ENCODE results near the gene TMEM41B.
"Not testable (repeated sequence)": the region's sequence is repeated elsewhere in the genome, so short reads cannot be mapped to it uniquely, and the experiment has no call there.

DNA sequence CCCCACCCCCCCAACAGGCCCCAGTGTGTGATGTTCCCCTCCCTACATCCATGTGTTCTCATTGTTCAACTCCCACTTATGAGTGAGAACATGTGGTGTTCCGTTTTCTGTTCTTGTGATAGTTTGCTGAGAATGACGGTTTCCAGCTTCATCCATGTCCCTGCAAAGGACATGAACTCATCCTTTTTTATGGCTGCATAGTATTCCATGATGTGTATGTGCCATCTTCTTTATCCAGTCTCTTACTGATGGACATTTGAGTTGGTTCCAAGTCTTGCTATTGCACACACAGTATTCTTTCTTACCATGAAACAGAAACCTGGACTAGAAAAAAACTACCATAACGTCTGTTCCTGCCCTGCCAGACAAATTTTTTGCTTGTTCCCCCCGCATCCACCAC, 56.1 kb downstream of the TMEM41B start:
- TF ChIP-seq RAD21 (conservative IDR thresholded peaks at IDR 0.05); MXI1 (conservative IDR thresholded peaks at IDR 0.05; ENCODE audit: poor library complexity, severe bottlenecking); EP300 (conservative IDR thresholded peaks at IDR 0.05; ENCODE audit: poor library complexity, severe bottlenecking); POLR2AphosphoS5 (IDR thresholded peaks at IDR 0.05): not testable (repeated sequence)
- TF ChIP-seq, protein P1, sequence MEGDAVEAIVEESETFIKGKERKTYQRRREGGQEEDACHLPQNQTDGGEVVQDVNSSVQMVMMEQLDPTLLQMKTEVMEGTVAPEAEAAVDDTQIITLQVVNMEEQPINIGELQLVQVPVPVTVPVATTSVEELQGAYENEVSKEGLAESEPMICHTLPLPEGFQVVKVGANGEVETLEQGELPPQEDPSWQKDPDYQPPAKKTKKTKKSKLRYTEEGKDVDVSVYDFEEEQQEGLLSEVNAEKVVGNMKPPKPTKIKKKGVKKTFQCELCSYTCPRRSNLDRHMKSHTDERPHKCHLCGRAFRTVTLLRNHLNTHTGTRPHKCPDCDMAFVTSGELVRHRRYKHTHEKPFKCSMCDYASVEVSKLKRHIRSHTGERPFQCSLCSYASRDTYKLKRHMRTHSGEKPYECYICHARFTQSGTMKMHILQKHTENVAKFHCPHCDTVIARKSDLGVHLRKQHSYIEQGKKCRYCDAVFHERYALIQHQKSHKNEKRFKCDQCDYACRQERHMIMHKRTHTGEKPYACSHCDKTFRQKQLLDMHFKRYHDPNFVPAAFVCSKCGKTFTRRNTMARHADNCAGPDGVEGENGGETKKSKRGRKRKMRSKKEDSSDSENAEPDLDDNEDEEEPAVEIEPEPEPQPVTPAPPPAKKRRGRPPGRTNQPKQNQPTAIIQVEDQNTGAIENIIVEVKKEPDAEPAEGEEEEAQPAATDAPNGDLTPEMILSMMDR (IDR thresholded peaks at IDR 0.05; ENCODE audit: poor library complexity, severe bottlenecking), result not testable (repeated sequence)

All from neural cell (in vitro differentiated cells).